SU-DHL-6 (cell line): ENCODE results near the gene KATNBL1.
"Not testable (repeated sequence)": the region's sequence is repeated elsewhere in the genome, so short reads cannot be mapped to it uniquely, and the experiment has no call there.

Experiments
- H2AFZ ChIP-seq: fragments of 200-600 bp; sonication (generic); 2 replicates; pipeline ENCODE4 v1.6.1; 2014; ENCODE audit warnings: low read depth, mild to moderate bottlenecking, moderate library complexity, mixed read lengths, antibody characterized with exemption, low read length; ENCODE audit not compliant: severe bottlenecking
- H3F3A ChIP-seq: fragments of 200-600 bp; shearing (Covaris generic); 2 replicates; pipeline ENCODE4 v1.6.0; 2016; ENCODE audit warnings: antibody characterized with exemption, mild to moderate bottlenecking; ENCODE audit not compliant: insufficient read depth
- H3K27ac ChIP-seq: fragments of 200-600 bp; sonication (generic); 2 replicates; pipeline ENCODE4 v1.5.1; 2016; ENCODE audit warnings: low read depth, mild to moderate bottlenecking, low read length, moderate library complexity, mixed read lengths
- H3K27me3 ChIP-seq: fragments of 200-600 bp; sonication (generic), shearing (Covaris generic); 2 replicates; pipeline ENCODE4 v1.6.0; 2014; ENCODE audit warnings: mild to moderate bottlenecking, low read length
- H3K36me3 ChIP-seq: fragments of 200-600 bp; sonication (generic); 2 replicates; pipeline ENCODE4 v1.6.1; 2014; ENCODE audit warnings: mild to moderate bottlenecking, low read length, mixed read lengths
- H3K4me2 ChIP-seq: fragments of 300-600, 200-600 bp; shearing (Covaris generic), sonication (generic); 2 replicates; pipeline ENCODE4 v1.6.0; 2014; ENCODE audit warnings: low read length, low read depth, mild to moderate bottlenecking; ENCODE audit not compliant: poor library complexity, severe bottlenecking
- H3K4me3 ChIP-seq: fragments of 200-600 bp; sonication (generic); 2 replicates; pipeline ENCODE4 v1.5.1; 2014; ENCODE audit warnings: antibody characterized with exemption, low read length, mild to moderate bottlenecking, mixed read lengths; ENCODE audit not compliant: insufficient read depth, poor library complexity, severe bottlenecking
- H3K79me2 ChIP-seq: fragments of 200-600 bp; sonication (generic); 2 replicates; pipeline ENCODE4 v1.6.1; 2014; ENCODE audit warnings: mild to moderate bottlenecking, low read length, moderate library complexity; ENCODE audit not compliant: insufficient read depth
- H3K9ac ChIP-seq: fragments of 200-600 bp; sonication (generic); 2 replicates; pipeline ENCODE4 v1.7.0; 2014; ENCODE audit warnings: mild to moderate bottlenecking, low read length
- H3K9me2 ChIP-seq: fragments of 200-600 bp; sonication (generic); replicated peaks from 2 replicates; pipeline ENCODE4 v1.6.1; 2014; ENCODE audit warnings: low read length; ENCODE audit not compliant: insufficient read depth
- H3K9me3 ChIP-seq: fragments of 200-600 bp; sonication (generic); 2 replicates; pipeline ENCODE4 v1.6.1; 2014; ENCODE audit warnings: low read length, mixed read lengths; ENCODE audit not compliant: insufficient read depth
- H4K20me1 ChIP-seq: fragments of 200-600 bp; sonication (generic); 2 replicates; pipeline ENCODE4 v1.6.1; 2014; ENCODE audit warnings: low read depth, mild to moderate bottlenecking, antibody characterized with exemption, low read length, moderate library complexity, mixed read lengths
- EZH2phosphoT487 ChIP-seq: fragments of 200-600 bp; sonication (generic), shearing (Covaris generic); conservative IDR thresholded peaks from 2 replicates; pipeline ENCODE4 v1.6.1; 2018; ENCODE audit warnings: mild to moderate bottlenecking, antibody characterized with exemption, low read length, moderate library complexity, mixed read lengths
- TF ChIP-seq, protein P1 (sequence below): fragments of 200-600 bp; sonication (generic); IDR thresholded peaks from one replicate; pipeline ENCODE4 v1.5.1; 2017; ENCODE audit warnings: antibody characterized with exemption, mild to moderate bottlenecking, low read length, moderate library complexity; ENCODE audit not compliant: insufficient read depth, poor library complexity, severe bottlenecking

The KATNBL1 gene

DNA sequence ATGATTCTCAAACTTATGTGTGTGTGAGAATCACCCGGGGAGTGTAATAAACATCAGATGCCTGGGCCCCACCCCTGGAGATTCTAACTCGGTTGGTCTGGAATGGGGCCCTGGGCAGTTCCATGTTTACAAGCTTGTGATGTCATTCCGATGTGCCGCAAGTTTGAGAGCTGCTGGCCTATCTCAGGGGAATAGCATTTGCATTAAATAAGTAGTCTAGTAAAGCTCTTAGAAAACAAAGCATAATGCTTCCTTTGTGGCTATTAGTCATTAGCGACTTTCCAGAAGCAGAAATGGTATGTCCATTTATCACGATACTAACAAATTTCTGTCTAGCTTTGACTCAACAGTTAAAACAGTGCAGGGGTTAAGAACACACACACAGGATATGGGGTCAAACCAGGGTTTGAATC, 87.1 kb downstream of the KATNBL1 start:
- Histone ChIP-seq H3K27me3 (no peaks in the 10 kb centered on the region), H3F3A (no peaks in the 10 kb centered on the region), H3K36me3 (no peaks in the 10 kb centered on the region), H3K27ac (no peak overlapping the region), H3K4me3 (no peak overlapping the region), H3K79me2 (no peaks in the 10 kb centered on the region), H3K9me3 (no peaks in the 10 kb centered on the region), H3K4me2 (no peak overlapping the region), H3K9me2 (no peaks in the 10 kb centered on the region), H3K9ac (no peak overlapping the region), H4K20me1 (no peaks in the 10 kb centered on the region), H2AFZ (no peak overlapping the region)
- TF ChIP-seq EZH2phosphoT487, result no peak
- TF ChIP-seq, protein P1, sequence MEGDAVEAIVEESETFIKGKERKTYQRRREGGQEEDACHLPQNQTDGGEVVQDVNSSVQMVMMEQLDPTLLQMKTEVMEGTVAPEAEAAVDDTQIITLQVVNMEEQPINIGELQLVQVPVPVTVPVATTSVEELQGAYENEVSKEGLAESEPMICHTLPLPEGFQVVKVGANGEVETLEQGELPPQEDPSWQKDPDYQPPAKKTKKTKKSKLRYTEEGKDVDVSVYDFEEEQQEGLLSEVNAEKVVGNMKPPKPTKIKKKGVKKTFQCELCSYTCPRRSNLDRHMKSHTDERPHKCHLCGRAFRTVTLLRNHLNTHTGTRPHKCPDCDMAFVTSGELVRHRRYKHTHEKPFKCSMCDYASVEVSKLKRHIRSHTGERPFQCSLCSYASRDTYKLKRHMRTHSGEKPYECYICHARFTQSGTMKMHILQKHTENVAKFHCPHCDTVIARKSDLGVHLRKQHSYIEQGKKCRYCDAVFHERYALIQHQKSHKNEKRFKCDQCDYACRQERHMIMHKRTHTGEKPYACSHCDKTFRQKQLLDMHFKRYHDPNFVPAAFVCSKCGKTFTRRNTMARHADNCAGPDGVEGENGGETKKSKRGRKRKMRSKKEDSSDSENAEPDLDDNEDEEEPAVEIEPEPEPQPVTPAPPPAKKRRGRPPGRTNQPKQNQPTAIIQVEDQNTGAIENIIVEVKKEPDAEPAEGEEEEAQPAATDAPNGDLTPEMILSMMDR, result no peak

DNA sequence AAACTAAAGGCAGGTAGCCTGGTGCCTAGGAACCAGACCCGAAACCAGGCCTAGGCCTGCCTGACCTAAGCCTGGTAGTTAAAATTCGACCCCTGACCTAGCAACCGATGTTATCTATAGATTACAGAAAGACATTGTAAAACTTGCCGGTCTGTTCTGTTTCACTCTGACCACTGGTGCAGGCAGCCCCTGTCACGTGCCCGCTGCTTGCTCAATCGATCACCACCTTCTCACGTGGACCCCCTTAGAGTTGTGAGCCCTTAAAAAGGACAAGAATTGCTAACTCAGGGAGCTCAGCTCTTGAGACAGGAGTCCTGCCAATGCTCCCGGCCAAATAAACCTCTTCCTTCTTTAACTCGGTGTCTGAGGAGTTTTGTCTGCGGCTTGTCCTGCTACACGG, 88.1 kb downstream of the KATNBL1 start:
- not testable (repeated sequence) for H3K36me3 ChIP-seq, H3F3A ChIP-seq

DNA sequence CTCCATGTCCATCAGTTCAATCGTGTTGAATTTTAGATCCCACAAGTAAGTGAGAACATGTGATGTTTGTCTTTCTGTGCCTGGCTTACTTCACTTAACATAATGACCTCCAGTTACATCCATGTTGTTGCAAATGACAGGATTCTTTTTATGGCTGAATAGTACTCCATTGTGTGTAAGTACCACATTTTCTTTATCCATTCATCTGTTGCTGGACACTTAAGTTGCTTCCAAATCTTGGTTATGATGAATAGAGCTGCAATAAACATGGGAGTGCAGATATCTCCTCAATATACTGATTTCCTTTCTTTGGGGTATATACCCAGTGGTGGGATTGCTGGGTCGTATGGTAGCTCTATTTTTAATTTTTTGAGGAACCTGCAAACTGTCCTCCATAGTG, 89.5 kb downstream of the KATNBL1 start:
- not testable (repeated sequence) for H3K9me2 ChIP-seq, H3K9me3 ChIP-seq, H4K20me1 ChIP-seq, H3K4me3 ChIP-seq, H2AFZ ChIP-seq, H3K27me3 ChIP-seq, H3K36me3 ChIP-seq, H3K27ac ChIP-seq, H3F3A ChIP-seq, H3K79me2 ChIP-seq, H3K4me2 ChIP-seq, H3K9ac ChIP-seq

More for the DNA sequence above, 88.1 kb downstream of the KATNBL1 start:
- not testable (repeated sequence) for H3K9me3 ChIP-seq, H3K27ac ChIP-seq, H3K9me2 ChIP-seq, H3K9ac ChIP-seq, H3K79me2 ChIP-seq, H3K27me3 ChIP-seq, H2AFZ ChIP-seq, H3K4me2 ChIP-seq, H4K20me1 ChIP-seq, H3K4me3 ChIP-seq

DNA sequence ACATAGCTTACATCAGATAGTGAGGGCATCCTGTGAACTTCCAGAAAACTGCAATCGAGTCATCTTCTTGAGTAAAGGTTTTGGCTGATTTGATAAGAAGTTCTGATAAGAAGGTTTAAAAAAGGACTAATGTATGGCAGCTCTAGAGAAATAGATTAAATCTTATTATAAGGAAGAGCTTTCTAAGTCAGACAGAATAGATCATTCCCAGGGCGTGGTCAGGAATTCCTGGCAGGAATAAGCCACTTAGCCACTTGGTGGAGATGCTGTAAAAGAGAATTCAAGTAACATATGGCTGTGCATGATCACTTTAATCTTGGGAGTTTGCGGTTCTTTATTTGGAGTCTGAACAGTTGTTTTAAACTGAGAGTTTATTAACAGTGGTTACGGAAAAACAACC, 90.6 kb downstream of the KATNBL1 start:
- H3K36me3 ChIP-seq, result no peaks in the 10 kb centered on the region
- H2AFZ ChIP-seq, result no peak overlapping the region
- no peaks in the 10 kb centered on the region for H3K79me2 ChIP-seq
- H3F3A ChIP-seq, result no peaks in the 10 kb centered on the region
- no peaks in the 10 kb centered on the region for H4K20me1 ChIP-seq
- no peak for TF ChIP-seq EZH2phosphoT487
- TF ChIP-seq, protein P1, result no peak
- H3K27ac ChIP-seq, result no peak overlapping the region
- no peak overlapping the region for H3K9ac ChIP-seq
- no peak overlapping the region for H3K4me2 ChIP-seq
- H3K9me2 ChIP-seq, result no peaks in the 10 kb centered on the region
- H3K27me3 ChIP-seq, result no peaks in the 10 kb centered on the region
- no peaks in the 10 kb centered on the region for H3K9me3 ChIP-seq
- no peak overlapping the region for H3K4me3 ChIP-seq
